Right atrium auricular region (tissue), 2 donors: ENCODE results near the gene CAMK2N1. TPM values are rescaled to one million over a fixed set of nuclear protein-coding genes. Genes with fewer than 3 reads are reported as not detected.

ENCODE experiments used
- DNase-seq: peaks from one replicate; pipeline ENCODE4 v3.0.0-alpha.2; 2019; ENCODE audit warnings: low spot score
- H3K27ac ChIP-seq, 2 donors: fragments of 200-600 bp; sonication (generic); 1 replicate in 1 of 2; 2 replicates in 1 of 2; pipeline ENCODE4 v1.5.1; 2016 to 2019
- H3K27me3 ChIP-seq, 2 donors: fragments of 200-600 bp; sonication (generic); one replicate each; pipeline versions ENCODE4 v1.5.1 to v1.6.0; 2017 to 2019
- H3K36me3 ChIP-seq: fragments of 200-600 bp; sonication (generic); one replicate; pipeline ENCODE4 v1.5.1; 2016
- H3K4me1 ChIP-seq, 2 donors: fragments of 200-600 bp; sonication (generic); one replicate each; pipeline versions ENCODE4 v1.5.1 to v1.6.0; 2017 to 2019
- H3K4me3 ChIP-seq, 2 donors: fragments of 200-600 bp; sonication (generic); 1 replicate in 1 of 2; 2 replicates in 1 of 2; pipeline ENCODE4 v1.5.1; 2017 to 2019; ENCODE audit warnings: mild to moderate bottlenecking in 1 of 2, moderate library complexity in 1 of 2
- H3K9me3 ChIP-seq, 2 donors: fragments of 200-600 bp; sonication (generic); one replicate each; pipeline ENCODE4 v1.5.1; 2019
- CTCF ChIP-seq, 2 donors: fragments of 200-600 bp; sonication (generic); IDR thresholded peaks; one replicate each; pipeline ENCODE4 v1.5.1; 2019; ENCODE audit warnings: antibody characterized with exemption in 2 of 2
- total RNA-seq, 2 donors: library from RNA; depleted of rRNA; stranded (reverse); fragments of >200 nt; gene quantifications; one replicate each; pipeline ENCODE4 v1.1.0, GENCODE V29; 2016

The CAMK2N1 gene
- total RNA-seq, 2 donors from 2014 or later: 5.3 to 13.4 TPM

- Histone ChIP-seq H3K4me3 (no peak overlapping the region), H3K4me1 (peaks cover 0 to 27% of the 10 kb centered on the region in 2 donors), H3K36me3 (no peaks in the 10 kb centered on the region), H3K27ac (no peak overlapping the region), H3K9me3 (no peaks in the 10 kb centered on the region), H3K27me3 (no peaks in the 10 kb centered on the region)
- no peak for TF ChIP-seq CTCF (IDR thresholded peaks at IDR 0.05)
- no peak for DNase-seq
Measured at GRCh38 chr1:20474333-20474975, 11.6 kb downstream of the CAMK2N1 start.

- Histone ChIP-seq H3K27ac (no peak overlapping the region), H3K36me3 (no peaks in the 10 kb centered on the region), H3K4me3 (no peak overlapping the region), H3K9me3 (no peaks in the 10 kb centered on the region), H3K27me3 (no peaks in the 10 kb centered on the region), H3K4me1 (peaks cover 0 to 27% of the 10 kb centered on the region in 2 donors)
- TF ChIP-seq CTCF (IDR thresholded peaks at IDR 0.05): no peak
- no peak for DNase-seq
Measured at GRCh38 chr1:20473894-20474293, 12.1 kb downstream of the CAMK2N1 start.

- Histone ChIP-seq H3K4me3 (peak overlapping the region in 1 of 2 donors; percentile 3), H3K36me3 (no peaks in the 10 kb centered on the region), H3K27ac (no peak overlapping the region), H3K27me3 (no peaks in the 10 kb centered on the region), H3K4me1 (peaks cover 0 to 24% of the 10 kb centered on the region in 2 donors), H3K9me3 (no peaks in the 10 kb centered on the region)
- no peak for DNase-seq
- TF ChIP-seq CTCF (IDR thresholded peaks at IDR 0.05): no peak
Measured at GRCh38 chr1:20472860-20473711, 12.9 kb downstream of the CAMK2N1 start.

GRCh38 chr1:20472121-20472520 is 13.9 kb downstream of the CAMK2N1 start:
- H3K36me3 ChIP-seq: no peaks in the 10 kb centered on the region
- H3K9me3 ChIP-seq: no peaks in the 10 kb centered on the region
- no peak for TF ChIP-seq CTCF (IDR thresholded peaks at IDR 0.05)
- no peaks in the 10 kb centered on the region for H3K27me3 ChIP-seq
- peaks cover 0 to 16% of the 10 kb centered on the region in 2 donors for H3K4me1 ChIP-seq
- DNase-seq: no peak
- H3K27ac ChIP-seq: no peak overlapping the region
- no peak overlapping the region for H3K4me3 ChIP-seq

- no peak overlapping the region for H3K27ac ChIP-seq
- H3K4me1 ChIP-seq: peaks cover 0 to 4% of the 10 kb centered on the region in 2 donors
- H3K9me3 ChIP-seq: no peaks in the 10 kb centered on the region
- no peaks in the 10 kb centered on the region for H3K36me3 ChIP-seq
- no peaks in the 10 kb centered on the region for H3K27me3 ChIP-seq
- DNase-seq: no peak
- no peak overlapping the region for H3K4me3 ChIP-seq
- no peak for TF ChIP-seq CTCF (IDR thresholded peaks at IDR 0.05)
Measured at GRCh38 chr1:20470194-20470593, 15.8 kb downstream of the CAMK2N1 start.
